NCI-H345 (cell line): Measurements from ENCODE around the gene STK38L.

ENCODE experiments used
- DNase-seq: peaks from one replicate; lab custom pipeline; 2025; lab: John Stamatoyannopoulos, UW

The STK38L gene

DNA sequence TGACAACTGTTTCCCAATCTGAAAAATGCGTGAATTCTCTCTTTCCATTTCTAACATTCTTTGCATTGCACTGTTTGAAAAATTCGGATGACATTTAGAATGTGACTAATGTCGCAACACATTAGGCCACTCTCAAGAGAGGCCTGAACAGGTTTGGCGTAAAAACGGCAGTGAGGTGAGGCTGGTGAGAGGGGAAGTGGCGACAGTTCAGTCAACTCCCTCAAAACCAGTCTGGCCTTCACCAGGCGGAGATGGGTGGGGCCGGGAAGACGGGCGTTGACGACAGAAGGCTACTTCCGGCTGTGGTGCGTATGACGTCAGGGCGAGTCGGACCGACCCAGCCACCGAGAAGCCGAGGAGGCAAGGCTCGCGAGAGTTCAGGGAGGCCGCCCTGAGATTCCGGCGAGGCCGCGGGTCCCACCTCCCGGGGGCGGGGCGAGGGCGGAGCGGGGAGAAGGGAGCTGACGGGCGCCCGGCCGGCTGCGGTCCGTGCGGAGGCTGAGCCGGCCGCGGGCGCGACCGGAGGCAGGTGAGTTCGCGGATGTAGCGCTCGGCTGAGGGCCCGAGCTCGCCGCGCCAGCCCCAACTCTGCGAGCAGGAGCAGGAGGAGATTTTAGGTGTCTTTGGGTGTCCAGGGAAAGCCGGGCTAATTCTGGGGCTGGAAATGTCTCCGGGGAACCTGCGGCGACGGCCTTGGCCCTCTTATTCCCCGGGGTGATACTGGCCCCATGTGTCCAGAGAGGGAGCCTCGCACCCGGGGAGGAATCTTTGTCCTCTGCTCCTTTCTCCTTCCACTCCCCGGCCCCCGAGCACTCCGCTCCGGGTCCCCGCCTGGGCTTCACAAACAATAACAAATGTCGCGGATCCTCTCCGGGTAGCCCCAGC is at the start of gene STK38L:
Gene STK38L (plus strand): TSS at position 483 of the 885 bp plus-strand sequence. CDS start 53,435 bp downstream, outside the sequence.
- DNase-seq: peak; percentile 97

DNA sequence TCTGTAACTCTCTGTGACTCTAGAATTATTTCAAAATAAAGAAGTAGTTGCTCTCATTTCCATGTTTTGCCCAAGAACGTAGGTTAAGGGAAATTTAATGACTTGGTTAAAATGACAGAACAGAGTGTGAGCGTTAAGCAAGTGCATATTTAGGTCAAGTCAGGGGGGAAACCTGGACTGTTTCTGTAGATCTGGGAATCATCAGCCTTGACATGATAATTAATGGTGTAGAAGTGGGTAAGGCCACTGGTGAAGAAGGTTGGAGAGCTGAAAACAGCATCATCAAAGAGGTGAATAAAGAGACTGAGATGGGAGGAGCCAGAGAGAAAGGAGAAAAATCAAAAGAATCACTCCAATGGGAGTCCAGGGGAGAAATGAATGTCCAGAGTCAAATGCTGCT is 49.4 kb upstream of the STK38L start:
- no peak for DNase-seq

DNA sequence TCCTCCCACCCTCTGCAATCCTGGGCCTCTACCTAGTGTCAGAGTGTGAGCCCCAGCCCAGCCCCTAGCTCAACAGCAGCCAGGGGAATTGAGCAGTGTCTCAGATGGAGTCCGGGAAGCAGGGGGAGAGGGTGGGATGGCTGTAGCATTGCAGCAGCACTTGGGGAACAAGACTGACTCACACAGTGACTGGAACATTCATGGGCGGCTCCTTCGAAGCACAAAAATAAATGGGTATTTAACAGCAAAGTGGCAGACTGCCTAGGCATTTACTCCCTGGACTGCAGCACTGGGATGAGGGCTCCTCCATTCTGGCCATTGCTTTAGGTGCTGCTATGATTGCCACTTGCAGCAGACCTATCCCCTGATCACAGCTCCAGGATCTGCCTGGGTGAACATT is 46.0 kb upstream of the STK38L start:
- no peak for DNase-seq

- no peak for DNase-seq
Measured at GRCh38 chr12:27199638-27200300, 44.3 kb upstream of the STK38L start.

GRCh38 chr12:27201169-27201568 is 42.9 kb upstream of the STK38L start:
- no peak for DNase-seq

DNA sequence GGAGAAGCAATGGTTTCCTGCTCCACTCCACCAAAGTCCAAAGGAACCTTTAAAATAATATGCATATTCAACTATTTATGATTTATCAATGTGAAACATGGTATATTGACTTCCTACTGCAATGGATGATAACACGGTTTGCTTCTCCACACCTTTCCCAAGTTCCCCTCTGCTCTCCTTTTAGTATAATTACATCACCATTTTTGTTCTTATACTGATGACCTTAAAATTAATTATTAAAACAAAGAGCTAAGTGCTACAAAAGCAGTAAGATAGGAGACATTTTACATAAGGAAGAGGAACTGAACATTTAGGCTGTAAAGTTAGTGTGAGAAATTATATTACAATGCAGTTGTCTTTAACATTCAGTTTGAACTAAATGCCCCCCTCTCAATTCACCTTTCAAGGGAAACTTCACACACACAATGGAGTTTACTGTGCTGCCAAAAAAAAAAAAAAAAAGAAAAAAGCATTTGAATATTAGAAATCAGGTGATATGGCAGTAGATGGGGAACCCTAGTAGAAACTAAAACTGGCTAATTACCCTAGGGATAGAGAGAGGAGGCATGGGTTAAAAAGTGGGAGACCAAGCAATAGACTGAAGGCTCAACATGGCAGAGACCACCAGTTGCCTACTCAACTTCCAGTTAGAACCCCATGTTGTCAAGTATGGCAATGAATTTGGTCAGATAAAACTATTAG is 37.1 kb upstream of the STK38L start:
- DNase-seq: no peak

DNA sequence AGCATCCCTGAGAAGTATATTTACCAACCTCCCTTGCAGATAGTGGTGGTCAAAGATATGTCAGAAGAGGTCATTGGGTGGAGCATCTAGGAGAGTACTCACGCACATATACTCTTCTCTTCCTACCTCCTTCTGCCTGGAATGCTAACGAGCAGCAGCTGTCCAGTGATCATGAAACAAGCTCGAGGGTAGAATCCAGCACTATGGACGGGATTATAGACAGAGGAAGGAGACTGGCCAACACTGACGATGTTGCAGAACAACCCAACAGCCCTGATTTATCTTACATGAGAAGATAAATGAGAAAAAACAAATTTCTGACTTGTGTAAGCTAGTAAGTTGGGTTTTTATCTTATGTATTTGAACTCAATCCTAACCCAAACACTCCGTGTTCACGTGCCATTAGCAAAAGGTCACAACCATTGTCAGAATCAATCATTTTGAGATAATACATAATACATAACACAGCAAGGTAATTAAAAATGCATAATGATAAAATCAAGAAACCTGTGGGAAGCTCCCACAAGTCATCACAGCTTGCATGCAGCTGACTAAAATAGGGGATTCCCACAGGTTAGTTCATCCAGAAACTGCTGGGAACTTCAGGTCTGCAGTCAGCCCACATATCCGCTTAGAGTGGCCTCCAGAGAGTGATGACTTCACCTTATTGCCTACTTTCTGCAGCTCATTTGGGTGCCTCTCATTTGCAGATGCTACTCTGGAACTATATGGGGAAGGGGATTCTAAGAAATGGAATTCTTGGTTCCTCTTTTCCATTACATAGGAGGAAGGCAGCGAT is 36.3 kb upstream of the STK38L start:
- DNase-seq: no peak

- no peak for DNase-seq
Measured at GRCh38 chr12:27208414-27208750, 35.7 kb upstream of the STK38L start.

DNA sequence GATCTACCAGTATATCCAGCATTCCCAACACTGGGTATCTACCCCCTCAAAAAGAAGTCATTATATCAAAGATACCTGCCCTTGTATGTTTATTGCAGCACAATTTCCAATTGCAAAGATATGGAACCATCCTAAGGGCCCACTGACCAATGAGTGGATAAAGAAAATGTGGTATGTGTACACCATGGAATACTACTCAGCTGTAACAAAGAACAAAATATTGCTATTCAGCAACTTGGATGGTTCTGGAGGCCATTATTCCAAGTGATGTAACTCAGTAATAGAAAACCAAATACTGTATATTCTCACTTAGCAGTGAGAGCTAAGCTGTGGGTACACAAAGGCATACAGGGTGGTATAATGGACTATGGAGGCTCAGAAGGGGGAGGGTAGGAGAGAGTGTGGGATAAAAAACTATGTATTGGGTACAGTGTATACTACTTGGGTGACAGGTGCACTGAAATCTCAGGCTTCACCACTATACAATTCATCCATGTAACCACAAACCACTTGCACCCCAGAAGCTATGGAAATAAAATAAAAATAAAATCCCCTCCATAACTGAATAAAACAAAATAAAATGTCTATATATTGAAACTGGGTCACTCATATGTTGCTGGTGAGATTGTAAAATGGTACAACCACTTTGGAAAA is 34.7 kb upstream of the STK38L start:
- DNase-seq: no peak

GRCh38 chr12:27210187-27210586 is 33.9 kb upstream of the STK38L start:
- DNase-seq: no peak

DNA sequence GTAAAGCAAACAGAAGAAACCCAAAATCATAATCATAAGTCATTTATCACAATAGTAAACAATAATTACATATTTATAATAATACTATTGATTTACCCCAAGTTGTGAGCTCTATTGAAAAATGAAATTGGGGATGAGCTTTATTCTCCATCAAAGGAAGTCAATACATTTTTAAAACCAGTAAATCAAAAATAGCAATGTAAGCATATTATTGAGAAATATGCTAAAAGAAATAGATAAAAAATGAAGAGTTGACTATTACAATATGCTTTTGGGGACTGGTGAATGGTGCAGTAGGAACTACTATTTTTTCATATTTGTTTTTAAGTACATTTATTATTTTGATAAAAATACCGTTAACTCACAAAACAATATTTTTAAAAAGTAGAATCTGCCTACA is 31.2 kb upstream of the STK38L start:
- DNase-seq: no peak

DNA sequence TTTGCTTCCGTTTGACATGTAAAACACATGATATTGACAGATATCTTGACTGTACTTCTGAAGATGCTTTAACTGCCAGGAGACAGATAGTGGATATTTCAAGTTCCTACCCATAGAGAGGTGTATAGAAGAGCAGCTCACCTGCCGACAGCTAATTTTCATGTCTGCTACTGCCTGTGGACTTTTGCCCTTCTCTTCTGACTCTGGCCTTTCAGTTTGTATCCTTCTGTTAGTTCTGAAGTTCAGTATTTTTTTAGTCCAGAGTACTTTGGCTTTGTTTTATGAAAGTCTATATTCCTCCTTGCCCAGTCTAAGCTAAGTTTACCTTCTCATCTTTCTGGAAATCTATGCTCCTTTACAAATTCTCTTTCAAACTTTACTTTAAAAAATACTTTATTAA is 30.8 kb upstream of the STK38L start:
- no peak for DNase-seq

DNA sequence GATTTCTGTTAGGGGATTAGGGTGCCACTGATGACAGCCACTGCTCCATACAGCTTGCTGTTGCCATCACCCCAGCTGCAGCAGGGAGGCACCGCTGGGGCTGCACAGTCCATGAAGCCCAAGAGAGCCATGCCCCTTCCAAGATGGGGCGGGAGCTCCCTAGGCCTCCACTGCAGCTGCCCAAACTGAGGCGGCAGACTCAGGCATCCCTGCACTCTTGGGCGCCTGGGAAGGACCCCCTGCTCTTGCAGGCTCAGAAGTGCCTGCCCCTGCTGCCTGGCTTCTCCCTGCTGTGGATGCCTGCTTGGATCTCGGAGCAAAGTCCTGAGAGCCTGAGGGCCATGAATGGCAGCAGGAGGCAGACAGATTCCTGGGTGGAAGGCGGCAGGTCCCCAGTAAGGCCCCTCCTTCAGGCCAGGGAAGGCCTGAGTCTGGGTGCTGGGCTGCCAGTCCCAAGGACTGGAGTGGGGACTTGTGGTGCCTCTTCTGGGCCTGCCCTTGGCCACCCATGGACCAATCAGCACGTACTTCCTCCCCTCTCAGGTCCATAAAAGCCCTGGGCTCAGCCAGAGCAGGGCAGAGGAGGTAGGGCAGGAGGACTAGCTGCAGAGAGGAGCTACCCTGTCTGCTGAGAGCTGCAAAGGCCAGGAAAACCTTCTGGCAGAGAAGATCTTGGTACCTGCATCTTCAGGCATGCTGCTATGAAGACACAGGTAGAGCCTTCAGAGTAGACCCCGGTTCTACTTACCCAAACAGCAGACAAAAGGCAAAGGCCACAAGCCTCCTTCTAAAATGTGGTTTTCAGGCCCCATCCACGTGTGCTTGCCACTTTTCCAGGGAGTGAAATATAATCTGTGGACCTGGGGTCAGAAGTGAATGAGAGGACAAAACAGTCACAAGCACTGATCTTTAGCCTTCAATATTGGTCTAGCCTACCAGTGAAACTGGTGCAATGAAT is 30.0 kb upstream of the STK38L start:
- no peak for DNase-seq

- DNase-seq: no peak
Measured at GRCh38 chr12:27217590-27217989, 26.5 kb upstream of the STK38L start.

GRCh38 chr12:27219693-27220054 is 24.4 kb upstream of the STK38L start:
- DNase-seq: no peak

DNA sequence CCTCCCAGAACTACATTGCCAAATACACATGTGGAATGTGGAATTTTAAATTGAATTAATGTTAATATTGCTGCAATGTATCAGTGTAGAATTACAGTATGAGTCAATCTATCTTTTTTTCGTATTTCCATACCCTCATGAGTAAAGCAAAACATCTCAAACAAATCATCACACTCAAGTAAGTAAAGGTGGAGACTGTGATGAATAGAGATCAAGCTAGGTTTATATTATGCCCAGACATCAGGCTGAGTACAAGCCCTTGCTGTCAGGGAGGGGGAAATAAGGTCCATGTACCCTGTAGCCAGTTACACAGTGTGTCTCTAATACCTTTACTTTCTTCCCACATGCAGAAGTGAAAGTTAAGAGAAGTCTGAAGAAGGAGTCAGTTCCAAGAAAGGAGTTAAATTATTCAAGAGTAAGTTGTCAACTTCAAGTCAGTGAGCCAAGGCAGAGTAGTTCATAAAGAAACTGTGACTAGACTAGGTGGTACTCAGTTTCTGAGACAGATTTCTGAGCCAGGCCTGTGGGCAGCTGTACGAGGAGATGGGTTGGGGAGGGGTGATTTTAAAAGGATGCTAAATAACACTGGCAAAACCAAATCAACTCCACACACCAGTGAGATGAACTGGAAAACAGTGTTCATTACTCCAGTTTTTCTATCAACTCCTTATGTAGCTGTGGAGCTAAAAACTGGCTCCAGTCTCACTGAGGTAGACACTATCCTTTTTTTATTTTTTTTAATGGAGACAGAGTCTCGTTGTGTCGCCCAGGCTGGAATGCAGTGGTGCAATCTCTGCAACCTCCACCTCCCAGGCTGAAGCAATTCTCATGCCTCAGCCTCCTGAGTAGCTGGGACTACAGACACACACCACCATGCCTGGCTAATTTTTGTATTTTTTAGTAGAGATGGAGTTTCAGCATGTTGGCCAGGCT is 23.8 kb upstream of the STK38L start:
- no peak for DNase-seq

GRCh38 chr12:27220988-27221345 is 23.1 kb upstream of the STK38L start:
- no peak for DNase-seq

DNA sequence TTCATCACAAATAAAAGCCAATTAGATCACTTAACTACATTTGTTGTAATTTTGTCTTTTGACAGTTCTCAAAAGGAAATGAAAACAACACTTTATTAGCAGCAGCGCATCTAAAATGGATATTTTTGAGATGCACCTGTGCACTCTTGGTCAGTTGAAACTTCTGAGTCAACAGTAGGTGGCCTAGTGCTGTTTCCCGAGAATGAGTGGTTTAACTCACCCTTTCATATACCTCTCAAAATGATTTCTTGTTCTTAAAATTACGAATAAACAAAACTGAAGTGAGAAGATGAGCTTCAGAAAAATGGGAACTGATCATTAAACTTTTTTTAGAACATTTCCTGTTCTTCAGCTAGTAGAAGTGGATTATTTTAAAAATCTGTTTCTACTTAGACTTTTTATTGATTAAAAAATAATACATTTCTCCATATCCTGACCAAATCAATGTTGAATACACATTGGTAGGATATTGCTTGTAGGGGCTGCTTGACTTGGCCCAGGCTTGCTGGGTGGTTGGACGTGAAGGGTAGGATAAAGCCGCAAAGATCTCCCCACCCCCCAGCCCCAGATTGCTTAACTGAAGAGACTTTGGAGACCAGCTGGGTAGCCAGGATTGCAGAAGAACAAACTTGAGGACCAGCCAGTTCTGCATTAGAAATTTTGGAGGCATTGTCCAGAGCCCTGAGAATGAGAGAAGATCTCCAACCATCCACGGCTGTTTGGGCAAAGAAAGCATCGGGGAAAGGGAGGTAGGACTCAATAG is 22.3 kb upstream of the STK38L start:
- no peak for DNase-seq
